ENCODE measurements around the gene RCAN3.

- TF ChIP-seq CTCF (IDR thresholded peaks at IDR 0.05) (no peak), POLR2AphosphoS5 (IDR thresholded peaks at IDR 0.05) (peak in 1 of 4 donors; percentile 21)
These were observed 38.5 kb downstream of the RCAN3 start for GRCh38 chr1:24540906-24541710.

Measured in sigmoid colon (tissue), 4 donors.